ENCODE data around the gene EPS8.

DNA sequence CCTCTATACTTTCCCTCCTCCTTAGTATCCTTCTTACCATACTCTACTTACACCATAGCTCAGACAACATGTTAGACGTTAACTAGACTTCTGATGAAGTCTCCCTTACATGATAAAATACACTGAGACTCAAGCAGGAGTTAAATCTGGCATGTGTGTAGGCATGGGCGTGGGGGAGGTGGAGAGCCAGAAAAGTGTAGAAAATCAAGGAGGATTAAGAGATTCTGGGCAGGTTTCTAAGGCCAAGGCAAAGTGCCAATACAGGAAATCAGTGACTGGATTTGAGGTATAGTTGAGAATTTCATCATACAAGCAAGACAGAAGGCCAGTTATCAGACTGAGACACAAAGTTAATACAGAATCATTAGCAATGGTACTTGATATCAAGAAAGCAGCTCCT, 37.4 kb downstream of the EPS8 start:
- no peak for TF ChIP-seq EZH2 (optimal IDR thresholded peaks at IDR 0.05; ENCODE audit: low read depth, low read length)
- TF ChIP-seq CTCF (IDR thresholded peaks at IDR 0.05; ENCODE audit: low read length) = no peak
- TF ChIP-seq EZH2phosphoT487 (IDR thresholded peaks at IDR 0.05; ENCODE audit: low read length) = no peak

All from MM.1S (cell line).